ENCODE measurements around the gene IGFBP4.

DNA sequence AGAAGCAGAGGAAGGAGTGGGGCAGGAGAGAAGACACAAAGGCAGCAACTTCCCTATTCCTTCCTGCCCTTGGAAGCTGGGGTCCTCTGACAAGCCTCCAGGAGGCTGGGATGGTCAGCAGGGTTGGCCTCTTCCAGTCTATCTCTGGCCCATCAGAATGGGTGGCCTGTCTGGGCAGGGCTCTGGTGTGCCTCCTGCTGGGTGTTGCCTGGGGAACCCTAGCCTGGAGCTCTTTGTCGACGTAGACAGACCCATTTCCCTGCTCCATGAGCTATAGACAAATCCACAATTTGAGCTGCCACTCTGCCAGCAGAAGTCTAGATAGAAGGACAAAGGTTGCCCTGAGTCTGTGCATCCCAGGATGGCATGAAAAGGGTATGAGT lies 11.4 kb downstream of the IGFBP4 start:
- TF ChIP-seq, protein P1, sequence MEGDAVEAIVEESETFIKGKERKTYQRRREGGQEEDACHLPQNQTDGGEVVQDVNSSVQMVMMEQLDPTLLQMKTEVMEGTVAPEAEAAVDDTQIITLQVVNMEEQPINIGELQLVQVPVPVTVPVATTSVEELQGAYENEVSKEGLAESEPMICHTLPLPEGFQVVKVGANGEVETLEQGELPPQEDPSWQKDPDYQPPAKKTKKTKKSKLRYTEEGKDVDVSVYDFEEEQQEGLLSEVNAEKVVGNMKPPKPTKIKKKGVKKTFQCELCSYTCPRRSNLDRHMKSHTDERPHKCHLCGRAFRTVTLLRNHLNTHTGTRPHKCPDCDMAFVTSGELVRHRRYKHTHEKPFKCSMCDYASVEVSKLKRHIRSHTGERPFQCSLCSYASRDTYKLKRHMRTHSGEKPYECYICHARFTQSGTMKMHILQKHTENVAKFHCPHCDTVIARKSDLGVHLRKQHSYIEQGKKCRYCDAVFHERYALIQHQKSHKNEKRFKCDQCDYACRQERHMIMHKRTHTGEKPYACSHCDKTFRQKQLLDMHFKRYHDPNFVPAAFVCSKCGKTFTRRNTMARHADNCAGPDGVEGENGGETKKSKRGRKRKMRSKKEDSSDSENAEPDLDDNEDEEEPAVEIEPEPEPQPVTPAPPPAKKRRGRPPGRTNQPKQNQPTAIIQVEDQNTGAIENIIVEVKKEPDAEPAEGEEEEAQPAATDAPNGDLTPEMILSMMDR (IDR thresholded peaks at IDR 0.05) = no peak
- no peak for TF ChIP-seq ZFX (IDR thresholded peaks at IDR 0.05; ENCODE audit: borderline replicate concordance)
